Tibial artery (tissue), 4 donors: ENCODE results near the gene KRT23.

Experiments
- DNase-seq, 2 donors: peaks; one replicate each; pipeline ENCODE4 v3.0.0-alpha.2; 2019
- H3K27ac ChIP-seq, 2 donors: fragments of 200-600 bp; sonication (generic) in 1 of 2; 1 replicate in 1 of 2; 2 replicates in 1 of 2; pipeline ENCODE4 v1.5.1; 2018 to 2019; ENCODE audit warnings: mild to moderate bottlenecking in 1 of 2
- H3K27me3 ChIP-seq, 2 donors: fragments of 200-600 bp; sonication (generic) in 1 of 2; one replicate each; pipeline versions ENCODE4 v1.5.1 to v1.6.0; 2016 to 2019
- H3K36me3 ChIP-seq, 3 donors: fragments of 200-600 bp; sonication (generic) in 2 of 3; one replicate each; pipeline ENCODE4 v1.5.1; 2016 to 2019; ENCODE audit warnings: mild to moderate bottlenecking in 2 of 3
- H3K4me1 ChIP-seq, 4 donors: fragments of 200-600 bp; sonication (generic) in 2 of 4; 1 replicate in 3 of 4; 2 replicates in 1 of 4; pipeline ENCODE4 v1.5.1; 2016 to 2019
- H3K4me3 ChIP-seq, 2 donors: fragments of 200-600 bp; sonication (generic) in 1 of 2; 1 replicate in 1 of 2; 2 replicates in 1 of 2; pipeline ENCODE4 v1.5.1; 2018 to 2019; ENCODE audit warnings: mild to moderate bottlenecking in 2 of 2
- H3K9me3 ChIP-seq, 3 donors: fragments of 200-600 bp; sonication (generic) in 1 of 3; one replicate each; pipeline ENCODE4 v1.5.1; 2016 to 2019
- CTCF ChIP-seq, 2 experiments: fragments of 200-600 bp in 1 of 2; fragments of 450-650 bp in 1 of 2; IDR thresholded peaks; one replicate each; pipeline ENCODE4 v1.5.1; 2017 to 2019; ENCODE audit warnings: antibody characterized with exemption in 2 of 2, mild to moderate bottlenecking in 1 of 2, moderate library complexity in 1 of 2
- intact Hi-C: fragments of 100-400 bp; cut with DNase I; formaldehyde crosslinking; loops from one replicate; pipeline ENCODE4 v1.15.0; 2023; ENCODE audit warnings: low total_unique reads

Gene KRT23

GRCh38 chr17:40916366-40916765 is 21.1 kb downstream of the KRT23 start:
- Histone ChIP-seq H3K4me1 (peaks cover 0 to 10% (median 4%) of the 10 kb centered on the region in 4 donors), H3K4me3 (no peak overlapping the region), H3K9me3 (no peaks in the 10 kb centered on the region), H3K36me3 (no peaks in the 10 kb centered on the region), H3K27ac (no peak overlapping the region), H3K27me3 (no peaks in the 10 kb centered on the region)
- DNase-seq = no peak
- intact Hi-C loops = loop anchor here (10.0 kb wide), 1 partner anchor 408 kb away; no protein-coding TSS in a partner anchor
- TF ChIP-seq CTCF (IDR thresholded peaks at IDR 0.05) = no peak

GRCh38 chr17:40915721-40916256 is 21.7 kb downstream of the KRT23 start:
- H3K27me3 ChIP-seq = no peaks in the 10 kb centered on the region
- TF ChIP-seq CTCF (IDR thresholded peaks at IDR 0.05) = no peak
- intact Hi-C loops = loop anchor here (10.0 kb wide), 1 partner anchor 409 kb away; no protein-coding TSS in a partner anchor
- no peak for DNase-seq
- H3K4me1 ChIP-seq = peaks cover 0 to 16% (median 7%) of the 10 kb centered on the region in 4 donors
- H3K9me3 ChIP-seq = no peaks in the 10 kb centered on the region
- no peak overlapping the region for H3K4me3 ChIP-seq
- no peaks in the 10 kb centered on the region for H3K36me3 ChIP-seq
- no peak overlapping the region for H3K27ac ChIP-seq

GRCh38 chr17:40915199-40915661 is 22.2 kb downstream of the KRT23 start:
- DNase-seq = no peak
- Histone ChIP-seq H3K27me3 (no peaks in the 10 kb centered on the region), H3K4me3 (no peak overlapping the region), H3K4me1 (peaks cover 0 to 20% (median 10%) of the 10 kb centered on the region in 4 donors), H3K27ac (no peak overlapping the region), H3K9me3 (no peaks in the 10 kb centered on the region), H3K36me3 (no peaks in the 10 kb centered on the region)
- TF ChIP-seq CTCF (IDR thresholded peaks at IDR 0.05) = no peak
- intact Hi-C loops = loop anchor here (10.0 kb wide), 1 partner anchor 410 kb away; no protein-coding TSS in a partner anchor

GRCh38 chr17:40914075-40914855 is 23.2 kb downstream of the KRT23 start:
- H3K27me3 ChIP-seq = no peaks in the 10 kb centered on the region
- peaks cover 0 to 28% (median 18%) of the 10 kb centered on the region in 4 donors for H3K4me1 ChIP-seq
- H3K36me3 ChIP-seq = no peaks in the 10 kb centered on the region
- DNase-seq = no peak
- intact Hi-C loops = loop anchor here (10.0 kb wide), 1 partner anchor 411 kb away; no protein-coding TSS in a partner anchor
- H3K27ac ChIP-seq = no peak overlapping the region
- no peak overlapping the region for H3K4me3 ChIP-seq
- H3K9me3 ChIP-seq = no peaks in the 10 kb centered on the region
- no peak for TF ChIP-seq CTCF (IDR thresholded peaks at IDR 0.05)

- Histone ChIP-seq H3K9me3 (no peaks in the 10 kb centered on the region), H3K27ac (no peak overlapping the region), H3K36me3 (no peaks in the 10 kb centered on the region), H3K4me1 (peaks cover 0 to 32% (median 18%) of the 10 kb centered on the region in 4 donors), H3K27me3 (no peaks in the 10 kb centered on the region), H3K4me3 (no peak overlapping the region)
- DNase-seq = no peak
- TF ChIP-seq CTCF (IDR thresholded peaks at IDR 0.05) = no peak
- intact Hi-C loops = loop anchor here (10.0 kb wide), 1 partner anchor 412 kb away; no protein-coding TSS in a partner anchor
These were observed 24.8 kb downstream of the KRT23 start for GRCh38 chr17:40912486-40913210.
